IPS-18a (cell line): ENCODE results near the gene CLIC5.
A peak's percentile ranks its signal among the peaks of the same experiment; 100 is the strongest.
"Not testable (repeated sequence)": the region's sequence is repeated elsewhere in the genome, so short reads cannot be mapped to it uniquely, and the experiment has no call there.

Source experiments
- H3K27ac ChIP-seq: one replicate; pipeline ENCODE4 v1.5.1; 2013; ENCODE audit warnings: low read length
- H3K27me3 ChIP-seq: one replicate; pipeline ENCODE4 v1.6.1; 2013; ENCODE audit warnings: mild to moderate bottlenecking, low read length; ENCODE audit not compliant: control insufficient read depth, insufficient read depth
- H3K36me3 ChIP-seq: one replicate; pipeline ENCODE4 v1.6.1; 2013; ENCODE audit warnings: low read depth, low read length; ENCODE audit not compliant: control insufficient read depth
- H3K4me1 ChIP-seq: one replicate; pipeline ENCODE4 v1.6.1; 2013; ENCODE audit warnings: low read depth, low read length; ENCODE audit not compliant: control insufficient read depth
- H3K4me3 ChIP-seq: one replicate; pipeline ENCODE4 v1.5.1; 2013; ENCODE audit warnings: low read length
- H3K9ac ChIP-seq: one replicate; pipeline ENCODE4 v1.6.1; 2013; ENCODE audit warnings: mild to moderate bottlenecking, low read length, moderate library complexity
- H3K9me3 ChIP-seq: one replicate; pipeline ENCODE4 v1.6.1; 2013; ENCODE audit warnings: low read depth, low read length; ENCODE audit not compliant: control insufficient read depth

CLIC5 gene

GRCh38 chr6:45933855-45934254 lies 81.8 kb downstream of the CLIC5 start:
- H3K36me3 ChIP-seq: no peaks in the 10 kb centered on the region
- H3K27ac ChIP-seq: no peak overlapping the region

GRCh38 chr6:45931232-45931631 lies 84.4 kb downstream of the CLIC5 start:
- no peaks in the 10 kb centered on the region for H3K9me3 ChIP-seq
- H3K27ac ChIP-seq: no peak overlapping the region
- H3K27me3 ChIP-seq: peaks cover 23% of the 10 kb centered on the region
- H3K9ac ChIP-seq: no peak overlapping the region
- H3K4me1 ChIP-seq: peaks cover 30% of the 10 kb centered on the region
- H3K36me3 ChIP-seq: no peaks in the 10 kb centered on the region
- no peak overlapping the region for H3K4me3 ChIP-seq

More at GRCh38 chr6:45933855-45934254, 81.8 kb downstream of the CLIC5 start:
- Histone ChIP-seq H3K27me3 (peaks cover 23% of the 10 kb centered on the region), H3K9me3 (no peaks in the 10 kb centered on the region), H3K4me3 (no peak overlapping the region), H3K4me1 (peaks cover 12% of the 10 kb centered on the region), H3K9ac (no peak overlapping the region)

DNA sequence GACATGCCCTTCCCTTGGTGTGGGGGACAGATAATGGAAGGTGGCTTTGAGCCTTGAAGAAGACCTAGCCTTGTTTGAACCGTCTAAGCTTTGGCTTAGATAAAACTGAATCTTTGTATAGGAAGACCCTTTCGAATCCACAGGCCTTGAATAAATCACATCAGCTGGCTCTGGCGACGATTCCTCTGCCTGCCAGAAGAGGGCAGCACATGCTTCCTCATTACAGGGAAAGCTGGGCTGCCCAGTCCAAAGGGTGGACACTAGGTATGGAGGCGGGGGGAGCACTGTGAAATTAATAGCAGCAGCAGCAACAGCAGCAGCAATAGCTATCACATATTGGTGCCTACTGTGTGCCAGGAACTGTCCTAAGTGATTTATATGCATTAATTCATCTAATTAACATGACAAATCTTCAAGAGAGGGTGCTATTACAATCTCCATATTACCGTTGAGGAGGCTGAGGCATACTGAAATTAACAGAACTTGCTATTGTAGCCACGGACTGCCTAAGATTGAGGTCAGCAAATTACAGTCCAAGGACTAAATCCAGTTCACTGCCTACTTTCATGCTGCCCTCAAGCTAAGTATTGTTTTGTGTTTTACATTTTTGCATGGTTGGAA lies 85.1 kb downstream of the CLIC5 start:
- Histone ChIP-seq H3K4me3 (no peak overlapping the region), H3K9ac (no peak overlapping the region), H3K36me3 (no peaks in the 10 kb centered on the region), H3K9me3 (no peaks in the 10 kb centered on the region), H3K27me3 (peaks cover 19% of the 10 kb centered on the region), H3K27ac (no peak overlapping the region), H3K4me1 (peaks cover 30% of the 10 kb centered on the region)

DNA sequence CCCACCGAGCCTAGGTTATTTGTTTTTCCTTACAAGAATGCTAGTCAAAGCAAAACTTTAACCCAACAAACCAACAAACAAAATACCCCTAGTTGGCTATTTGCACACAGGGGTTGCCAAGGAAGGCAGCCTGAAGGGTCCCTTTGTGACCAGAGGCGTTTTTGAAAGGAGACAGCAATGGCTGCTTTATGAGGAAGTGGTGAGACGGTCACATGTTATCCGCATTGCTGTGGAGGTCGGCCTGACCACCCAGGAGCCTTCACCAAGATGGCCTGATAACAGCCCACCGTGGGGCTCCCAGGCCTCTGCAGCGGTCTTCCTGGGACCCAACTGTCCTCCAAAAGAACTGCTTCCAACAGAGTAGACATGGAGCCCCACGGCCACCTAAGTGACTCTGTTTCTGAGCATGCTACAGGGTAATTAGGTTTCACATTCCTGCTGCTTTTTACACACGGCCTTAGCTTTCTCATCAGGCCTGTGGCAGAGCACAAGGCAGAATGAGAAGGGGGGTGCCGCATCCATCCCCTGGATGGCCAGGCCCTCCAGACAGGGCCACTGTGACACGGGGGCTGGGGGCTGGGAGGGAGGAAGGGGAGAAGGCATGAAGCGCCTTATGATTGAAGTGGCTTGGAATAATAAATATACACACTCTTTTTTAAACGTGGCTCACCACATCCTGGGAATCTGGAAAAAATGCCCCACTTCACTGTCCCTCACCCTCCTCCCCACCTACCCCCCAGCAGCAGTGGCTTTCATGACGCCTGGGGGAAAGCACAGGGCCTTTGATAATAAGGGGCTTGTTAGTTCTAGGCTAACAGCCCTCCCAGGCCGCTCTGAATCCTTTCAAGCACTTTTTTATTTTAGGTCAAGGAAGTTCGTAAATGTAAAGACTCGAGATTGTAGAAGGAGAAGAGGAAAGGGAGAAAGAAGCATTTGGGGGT lies 86.0 kb downstream of the CLIC5 start:
- Histone ChIP-seq H3K36me3 (no peaks in the 10 kb centered on the region), H3K27ac (no peak overlapping the region), H3K27me3 (peaks cover 13% of the 10 kb centered on the region), H3K9me3 (no peaks in the 10 kb centered on the region), H3K9ac (no peak overlapping the region), H3K4me3 (no peak overlapping the region), H3K4me1 (peaks cover 30% of the 10 kb centered on the region)

DNA sequence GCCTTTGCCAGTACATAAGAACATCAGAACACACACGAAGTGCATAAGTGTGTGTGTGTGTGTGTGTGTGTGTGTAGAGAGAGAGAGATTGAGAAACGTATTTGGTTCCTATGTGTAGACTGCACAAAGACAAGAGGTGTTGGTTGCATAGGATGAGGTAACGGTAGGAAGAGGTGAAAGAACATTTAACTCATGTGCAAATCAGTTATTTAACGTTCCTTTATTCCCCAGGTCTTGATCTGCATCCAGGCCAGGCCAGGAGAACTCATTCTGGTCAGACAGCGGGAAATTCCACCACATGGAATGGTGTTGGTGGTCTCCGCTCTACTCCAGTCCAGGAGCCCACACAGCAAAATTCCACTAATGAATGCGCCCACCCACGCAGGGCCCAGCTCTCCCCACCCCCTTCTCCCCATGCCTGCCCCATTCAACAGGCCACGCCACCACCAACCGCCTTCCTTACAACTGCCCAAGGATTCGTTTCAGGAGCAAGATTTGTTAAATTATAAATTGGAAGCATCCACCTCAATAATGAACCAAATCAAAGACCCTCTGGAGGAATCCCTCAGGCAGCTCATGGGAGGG lies 86.8 kb downstream of the CLIC5 start:
- peaks cover 21% of the 10 kb centered on the region for H3K4me1 ChIP-seq
- H3K36me3 ChIP-seq: no peaks in the 10 kb centered on the region
- no peaks in the 10 kb centered on the region for H3K9me3 ChIP-seq
- H3K27ac ChIP-seq: no peak overlapping the region
- H3K9ac ChIP-seq: no peak overlapping the region
- peaks cover 13% of the 10 kb centered on the region for H3K27me3 ChIP-seq
- no peak overlapping the region for H3K4me3 ChIP-seq

DNA sequence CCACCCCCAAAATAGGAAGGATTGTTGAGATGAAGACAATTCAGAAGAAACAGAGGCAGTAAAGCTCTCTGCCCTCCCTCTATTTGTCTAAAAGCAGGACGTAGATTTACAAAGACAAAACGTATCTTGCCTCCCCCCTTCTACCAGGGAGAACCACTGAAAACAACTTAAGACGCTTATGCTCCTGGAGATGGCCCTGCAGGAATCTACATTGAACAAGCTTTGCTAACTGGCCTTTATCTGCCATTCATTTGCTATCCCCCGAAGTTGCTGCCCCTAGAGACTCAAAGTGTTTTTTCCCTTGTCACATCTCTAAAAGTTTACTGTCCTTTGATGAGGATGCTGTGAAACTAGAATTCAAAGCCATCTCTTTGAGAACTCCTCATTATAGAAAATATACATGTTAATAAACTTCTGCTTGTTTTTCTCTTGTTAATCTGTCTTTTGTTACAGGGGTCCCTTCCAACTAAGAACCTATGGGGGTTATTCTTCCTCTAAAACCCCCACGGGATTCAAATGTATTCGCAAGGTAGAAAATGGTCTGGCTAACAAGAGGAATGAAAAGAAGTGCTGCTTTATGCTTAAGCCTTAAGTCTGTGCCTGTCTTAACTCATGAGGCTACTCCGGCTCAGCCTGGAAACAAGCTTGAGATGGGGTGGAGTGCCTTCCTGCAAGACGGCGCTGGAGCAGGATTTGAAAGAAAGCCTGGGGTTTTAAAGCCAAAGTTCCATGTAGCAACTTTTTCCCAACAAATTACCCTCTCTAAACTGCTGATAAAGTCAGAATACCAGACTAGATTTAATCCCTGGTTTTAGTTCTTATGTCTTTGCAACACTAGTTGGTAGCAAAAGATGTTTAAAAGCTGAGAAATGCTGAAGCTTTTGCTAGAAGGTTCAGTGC lies 88.0 kb downstream of the CLIC5 start:
- Histone ChIP-seq H3K4me1 (peaks cover 17% of the 10 kb centered on the region), H3K36me3 (no peaks in the 10 kb centered on the region), H3K27me3 (peaks cover 7% of the 10 kb centered on the region), H3K9ac (no peak overlapping the region), H3K9me3 (no peaks in the 10 kb centered on the region), H3K4me3 (peak overlapping the region; percentile 23), H3K27ac (no peak overlapping the region)

DNA sequence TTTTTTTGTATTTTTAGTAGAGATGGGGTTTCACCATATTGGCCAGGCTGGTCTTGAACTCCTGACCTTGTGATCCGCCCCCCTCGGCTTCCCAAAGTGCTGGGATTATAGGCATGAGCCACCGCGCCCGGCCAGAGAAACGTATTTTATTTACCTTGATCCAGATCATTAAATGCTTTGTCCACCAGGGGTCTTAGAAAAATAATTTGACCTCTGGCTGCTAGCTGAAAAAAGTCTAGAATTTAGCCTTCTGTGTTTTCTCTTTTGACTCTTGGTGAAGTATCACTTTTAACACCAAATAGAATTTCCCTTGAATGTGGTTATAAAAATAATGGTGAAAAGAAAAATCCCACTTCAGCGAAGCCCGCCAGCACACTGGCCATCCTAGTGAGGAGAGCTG lies 89.2 kb downstream of the CLIC5 start:
- not testable (repeated sequence) for H3K9ac ChIP-seq, H3K27me3 ChIP-seq, H3K4me3 ChIP-seq, H3K27ac ChIP-seq, H3K36me3 ChIP-seq, H3K9me3 ChIP-seq
- peaks cover 21% of the 10 kb centered on the region for H3K4me1 ChIP-seq

DNA sequence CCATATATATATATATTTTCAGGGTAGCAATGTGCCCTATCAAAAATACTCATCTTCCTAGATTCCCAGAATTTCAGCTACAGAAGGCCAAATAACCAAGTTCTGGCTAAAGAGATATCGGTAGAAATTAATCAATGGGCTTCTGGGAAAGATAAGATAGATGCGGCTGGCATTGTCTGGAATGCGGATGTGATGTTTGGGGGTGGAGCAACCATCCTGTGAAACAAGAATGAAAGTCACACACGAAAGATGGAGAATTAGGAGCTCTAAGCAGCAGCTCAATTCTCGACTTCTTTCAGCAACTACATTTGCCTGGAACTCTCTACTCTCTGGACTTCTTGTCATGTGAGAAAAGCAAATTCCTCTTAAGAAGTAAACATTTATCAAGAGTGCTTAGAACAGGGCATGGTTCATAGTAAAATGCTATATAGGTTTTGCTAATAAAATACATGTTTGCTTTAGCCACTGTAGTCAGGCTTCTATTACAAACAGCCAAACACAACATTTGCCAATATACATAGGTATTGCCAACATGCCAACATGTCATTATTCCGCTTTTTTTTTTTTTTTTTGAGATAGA lies 90.8 kb downstream of the CLIC5 start:
- Histone ChIP-seq H3K4me1 (peaks cover 21% of the 10 kb centered on the region), H3K27me3 (peaks cover 7% of the 10 kb centered on the region), H3K9ac (no peak overlapping the region), H3K27ac (no peak overlapping the region), H3K9me3 (no peaks in the 10 kb centered on the region), H3K36me3 (no peaks in the 10 kb centered on the region), H3K4me3 (no peak overlapping the region)

- no peak overlapping the region for H3K27ac ChIP-seq
Observed at GRCh38 chr6:45923831-45924391, 91.7 kb downstream of the CLIC5 start.

DNA sequence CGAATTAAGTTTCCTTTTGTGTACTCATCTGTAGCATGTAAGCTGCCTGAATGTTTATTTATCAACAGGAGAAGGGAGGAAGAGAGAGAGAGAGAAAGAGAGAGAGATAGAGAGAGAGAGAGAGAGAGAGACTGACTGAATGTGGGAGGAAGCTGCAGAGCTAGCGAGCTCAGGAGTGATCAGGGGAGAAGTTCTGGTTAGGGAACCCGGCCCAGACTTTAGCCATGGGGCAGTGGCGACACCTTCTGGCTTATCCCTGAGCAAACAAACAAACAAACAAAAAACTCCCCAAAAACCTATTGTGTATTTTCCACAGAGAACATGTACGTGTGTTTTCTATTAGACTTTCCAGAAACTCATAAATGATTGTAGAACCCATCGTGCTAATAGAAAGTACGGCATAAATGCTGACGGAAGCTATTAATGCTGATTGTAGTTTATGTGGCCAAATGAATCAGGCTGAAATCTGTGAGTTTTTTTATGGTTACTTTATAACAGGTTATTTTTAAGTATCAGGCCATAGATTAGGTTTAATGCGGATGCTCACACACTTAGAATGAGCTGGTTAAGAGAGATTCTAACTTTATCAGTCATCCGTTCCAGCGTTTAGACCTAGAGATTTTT lies 92.8 kb downstream of the CLIC5 start:
- Histone ChIP-seq H3K27ac (no peak overlapping the region), H3K4me3 (no peak overlapping the region), H3K9me3 (no peaks in the 10 kb centered on the region), H3K27me3 (no peaks in the 10 kb centered on the region), H3K4me1 (peaks cover 21% of the 10 kb centered on the region), H3K9ac (no peak overlapping the region), H3K36me3 (no peaks in the 10 kb centered on the region)

More at GRCh38 chr6:45923831-45924391, 91.7 kb downstream of the CLIC5 start:
- Histone ChIP-seq H3K9me3 (no peaks in the 10 kb centered on the region), H3K4me3 (no peak overlapping the region), H3K36me3 (no peaks in the 10 kb centered on the region), H3K9ac (no peak overlapping the region), H3K4me1 (peaks cover 25% of the 10 kb centered on the region), H3K27me3 (no peaks in the 10 kb centered on the region)
